GM18873 (cell line): ENCODE data around the gene RPL28.

Experiments
- ATAC-seq: cut with Tn5 transposase; IDR thresholded peaks from one replicate; pipeline ENCODE4 v1.9.1; 2021; ENCODE audit warnings: mild to moderate bottlenecking, moderate library complexity, moderate number of reproducible peaks; ENCODE audit not compliant: unreplicated experiment, low FRiP score

Gene RPL28

GRCh38 chr19:55385724-55386492 lies at the start of gene RPL28:
RPL28 (plus strand) TSS chr19:55385932; CDS start chr19:55386358, 426 bp downstream.
- peak; percentile 66 for ATAC-seq

GRCh38 chr19:55336101-55336500 lies 49.6 kb upstream of the RPL28 start:
- ATAC-seq, result no peak

- peak; percentile 91 for ATAC-seq
These were observed 46.4 kb upstream of the RPL28 start, which contains the start of gene KMT5C for GRCh38 chr19:55339105-55339888. KMT5C (plus strand) TSS chr19:55339876; CDS start chr19:55341937, 2,061 bp downstream.

DNA sequence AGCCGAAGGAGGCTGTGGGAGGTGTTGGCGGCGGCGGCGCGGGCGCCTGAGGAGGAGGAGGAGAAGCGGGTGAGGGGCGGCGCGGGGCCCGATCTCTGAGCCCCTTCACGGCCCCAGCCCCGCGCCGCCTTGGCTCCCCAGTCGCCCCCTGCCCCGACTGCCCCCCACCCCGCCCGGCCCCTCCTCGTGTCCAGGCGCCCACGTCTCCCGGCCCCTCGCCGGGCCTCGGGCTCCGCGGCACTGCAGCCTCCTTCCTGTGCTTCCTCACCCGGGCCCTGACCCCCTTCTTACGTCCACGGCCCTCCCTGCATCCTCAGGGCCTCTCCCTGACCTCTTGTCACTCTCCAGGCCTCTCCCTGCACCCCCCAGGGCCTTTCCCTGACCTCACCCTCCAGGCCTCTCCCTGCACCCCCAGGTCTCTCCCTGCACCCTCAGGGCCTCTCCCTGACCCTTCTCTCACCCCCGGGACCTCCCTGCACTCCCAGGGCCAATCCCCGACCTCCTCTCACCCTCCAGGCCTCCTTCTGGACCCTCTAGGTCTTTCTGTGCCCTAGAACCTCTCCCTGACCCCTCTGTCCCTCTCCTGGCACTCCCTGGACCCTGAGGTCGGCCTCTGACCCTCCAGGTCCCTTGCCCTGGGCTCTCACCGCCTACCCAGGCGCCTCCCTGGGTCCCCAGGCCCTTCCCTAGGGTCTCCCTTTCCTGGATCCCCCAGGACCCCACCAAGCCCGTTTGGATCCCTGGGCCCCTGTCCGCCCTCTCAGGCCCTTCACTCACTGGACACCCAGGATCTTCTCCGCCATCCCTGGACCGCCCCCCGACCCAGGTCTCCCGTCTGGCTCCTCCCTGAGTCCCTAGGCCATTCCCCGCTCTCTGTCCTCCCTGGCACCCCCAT lies 45.6 kb upstream of the RPL28 start:
- ATAC-seq, result no peak

GRCh38 chr19:55340784-55341147 lies 45.0 kb upstream of the RPL28 start:
- ATAC-seq, result no peak

DNA sequence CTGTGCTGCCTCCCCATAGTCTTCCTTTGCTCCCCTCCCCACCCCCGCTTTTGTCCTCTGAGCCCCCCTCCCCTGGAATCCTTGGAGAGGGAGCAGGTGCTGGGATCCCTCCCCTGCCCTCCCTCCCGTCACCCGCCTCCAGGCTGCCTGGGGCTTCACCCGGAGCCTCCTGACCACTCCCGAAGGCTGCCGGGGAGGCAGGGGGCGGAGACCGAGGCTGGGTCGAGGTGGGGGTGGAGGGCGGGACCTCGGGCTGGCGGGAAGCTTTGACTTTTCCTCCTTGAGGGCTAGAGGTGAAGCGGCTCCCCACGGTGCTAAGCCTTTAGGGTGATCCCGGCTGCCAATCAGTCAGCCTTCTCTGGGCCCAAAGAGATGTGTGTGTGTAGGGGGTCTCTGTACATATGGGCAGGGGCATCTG lies 44.6 kb upstream of the RPL28 start:
- no peak for ATAC-seq

- no peak for ATAC-seq
These were observed 43.9 kb upstream of the RPL28 start for GRCh38 chr19:55341595-55342531.

DNA sequence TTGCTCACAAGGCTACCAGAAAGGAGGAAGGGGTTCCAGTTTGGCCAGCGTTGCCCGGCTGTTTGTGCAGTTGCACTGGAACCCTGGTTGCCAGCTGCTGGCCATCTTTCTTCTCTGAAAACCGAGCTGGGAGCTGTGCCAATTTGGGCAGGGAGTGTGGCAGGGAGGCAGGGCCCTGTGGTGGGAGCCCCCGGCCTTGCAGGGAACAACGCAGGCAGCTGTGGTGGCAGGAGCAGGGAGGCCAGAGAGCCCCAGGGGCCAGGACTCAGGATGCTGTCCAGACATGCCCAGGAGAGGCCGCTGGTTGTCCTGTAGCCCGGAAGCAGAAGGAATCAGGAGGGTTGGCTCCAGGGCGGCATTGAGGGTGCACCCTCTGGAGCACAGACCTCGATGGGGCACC lies 41.3 kb upstream of the RPL28 start:
- ATAC-seq, result no peak

- no peak for ATAC-seq
These were observed 40.5 kb upstream of the RPL28 start for GRCh38 chr19:55345101-55345817.

DNA sequence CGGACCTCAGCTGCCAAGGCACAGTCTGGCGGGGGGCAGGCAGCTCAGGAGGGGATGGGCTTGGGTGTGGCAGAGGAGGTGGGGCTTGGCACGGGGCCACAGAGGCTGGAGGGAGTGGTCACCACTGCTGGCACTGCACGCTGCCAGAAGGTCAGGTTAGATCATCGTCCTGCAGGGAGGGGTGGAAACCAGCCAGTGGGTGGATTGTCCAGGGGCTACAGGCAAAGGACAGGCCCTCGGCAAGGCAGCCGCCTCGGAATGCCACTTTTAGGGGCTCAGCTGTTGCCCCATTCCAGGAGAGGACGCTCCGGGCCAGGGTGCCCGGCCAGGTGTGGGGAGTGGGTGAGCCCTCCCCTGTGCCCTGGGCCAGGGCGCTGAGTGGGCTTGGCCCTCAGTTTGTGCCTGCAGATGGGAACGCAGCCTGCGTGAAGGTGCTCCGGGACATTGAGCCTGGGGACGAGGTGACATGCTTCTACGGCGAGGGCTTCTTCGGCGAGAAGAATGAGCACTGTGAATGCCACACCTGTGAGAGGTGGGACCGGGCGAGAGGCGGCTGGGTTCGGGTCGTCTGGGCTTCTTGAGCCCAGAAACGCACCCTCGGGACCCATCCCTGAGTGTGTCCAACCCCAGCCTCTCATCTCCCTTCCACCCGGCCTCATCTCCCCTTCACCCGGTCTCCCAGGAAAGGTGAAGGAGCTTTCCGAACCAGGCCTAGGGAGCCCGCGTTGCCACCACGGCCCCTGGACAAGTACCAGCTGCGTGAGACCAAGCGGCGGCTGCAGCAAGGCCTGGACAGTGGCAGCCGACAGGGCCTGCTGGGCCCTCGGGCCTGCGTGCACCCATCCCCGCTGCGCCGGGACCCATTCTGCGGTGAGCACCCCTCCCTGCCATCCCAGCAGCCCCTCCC lies 39.7 kb upstream of the RPL28 start:
- ATAC-seq, result no peak

GRCh38 chr19:55346725-55347441 lies 38.8 kb upstream of the RPL28 start:
- ATAC-seq, result no peak

DNA sequence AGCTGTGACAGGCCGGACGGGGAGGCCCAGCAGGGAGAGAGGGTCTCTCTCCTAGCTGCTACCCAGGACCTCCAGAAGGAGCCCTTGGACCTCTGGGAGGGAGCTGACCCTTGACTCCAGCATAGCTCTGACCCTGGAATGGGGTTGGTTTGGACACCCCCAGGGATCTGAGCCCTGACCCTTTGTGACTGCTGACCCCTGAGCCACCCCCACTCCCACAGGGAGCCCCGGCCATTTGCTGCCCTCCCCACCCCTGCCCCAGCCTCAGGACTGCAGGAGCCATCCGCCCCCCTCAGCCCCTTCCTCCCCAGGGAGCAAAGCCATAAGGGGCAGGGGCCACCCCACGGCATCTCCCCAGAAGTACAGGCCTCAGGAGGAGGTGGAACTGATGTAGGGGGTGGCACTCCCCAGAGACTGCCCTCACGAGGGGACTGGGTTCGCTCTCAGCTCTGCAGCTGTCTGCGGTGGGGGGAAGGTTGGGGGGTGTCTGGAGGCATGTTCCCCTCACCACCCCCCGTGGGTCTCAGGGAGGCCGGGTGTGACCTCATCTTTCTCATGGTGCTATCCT lies 38.2 kb upstream of the RPL28 start:
- no peak for ATAC-seq

DNA sequence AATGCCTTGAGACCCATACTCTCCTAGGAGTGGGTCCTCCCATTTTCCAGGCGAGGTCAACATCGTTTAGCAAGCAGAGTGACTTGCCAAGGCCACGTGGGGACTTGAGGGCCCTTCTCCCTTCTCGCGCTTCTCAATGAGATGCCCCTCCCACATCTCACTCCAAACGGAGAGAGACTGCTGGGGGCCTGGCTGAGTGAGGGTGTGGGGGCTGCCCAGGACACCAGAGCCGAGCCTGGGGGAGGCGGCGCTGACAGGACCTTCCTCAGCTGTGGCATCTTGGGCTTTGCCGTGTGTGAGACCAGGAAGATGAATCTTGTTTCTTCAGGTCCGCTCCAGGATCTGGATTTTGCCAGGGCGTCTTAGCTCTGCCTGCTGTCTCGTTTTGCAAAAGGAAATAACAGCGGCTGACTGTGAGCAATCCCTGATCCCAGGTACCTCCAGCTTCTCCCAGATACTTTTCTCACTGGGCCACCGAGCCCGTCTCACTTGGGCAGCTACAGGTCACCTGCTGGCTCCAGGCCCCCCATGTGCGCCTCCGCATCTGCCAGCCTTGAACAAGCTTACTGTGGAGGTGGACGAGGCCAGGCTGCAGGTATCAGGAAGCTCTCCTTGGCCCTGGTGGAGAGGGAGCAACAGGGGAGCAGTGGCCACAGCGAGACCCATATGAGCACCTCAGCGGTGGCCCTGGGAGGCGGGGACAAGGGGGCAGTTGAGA lies 37.3 kb upstream of the RPL28 start:
- no peak for ATAC-seq

DNA sequence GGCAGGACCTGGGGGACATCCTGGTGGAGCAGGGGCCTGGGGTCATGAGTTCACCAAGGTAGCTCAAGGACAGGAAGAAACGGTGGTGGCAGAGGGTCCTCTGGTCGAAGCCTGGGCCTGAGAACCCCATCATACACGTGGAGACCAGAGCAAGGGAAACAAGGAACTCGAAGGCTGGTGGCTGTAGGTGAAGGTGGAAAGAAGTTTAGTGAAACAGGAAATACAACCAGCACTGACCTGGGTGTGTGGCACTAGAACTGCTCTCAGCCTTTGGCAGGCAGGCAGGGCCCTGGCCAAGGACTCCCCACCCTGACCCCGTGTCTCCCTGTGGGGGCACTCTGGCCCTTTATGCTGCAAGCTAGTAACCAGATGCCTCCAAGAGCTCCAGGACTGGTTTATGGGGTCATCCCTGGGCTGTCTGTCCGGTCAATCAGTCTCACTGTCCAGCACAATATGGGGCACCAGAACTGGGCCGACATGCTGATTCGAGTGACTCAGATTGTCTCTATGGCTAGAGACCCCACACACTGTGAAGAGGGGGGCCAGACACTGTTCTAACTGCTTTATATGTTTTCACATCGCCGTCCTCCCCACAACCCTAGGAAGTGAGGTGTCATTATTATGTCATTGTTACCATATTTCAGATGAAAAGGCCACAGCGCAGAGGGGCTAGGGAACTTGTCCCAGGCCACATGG lies 35.0 kb upstream of the RPL28 start:
- ATAC-seq, result no peak

DNA sequence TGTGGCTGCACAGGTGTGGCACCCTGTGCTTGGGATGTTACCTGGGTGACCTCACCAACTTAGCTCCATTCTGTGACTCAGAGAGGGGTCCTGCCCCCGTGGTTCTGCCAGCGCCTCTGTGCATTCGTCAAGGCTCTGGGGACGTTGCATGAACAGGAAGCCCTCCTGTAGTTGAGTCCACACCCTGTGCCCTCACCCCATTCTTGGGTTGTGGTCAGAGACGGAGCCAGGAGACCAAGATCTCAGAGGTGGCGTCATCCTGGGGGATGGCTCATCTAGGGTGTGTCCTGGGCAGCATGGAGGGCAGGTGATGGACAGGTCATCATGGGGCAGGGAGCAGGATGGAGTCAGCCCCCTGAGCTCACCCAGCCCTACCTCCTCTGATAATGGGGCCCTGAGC lies 33.7 kb upstream of the RPL28 start:
- no peak for ATAC-seq
